T-helper 2 cell treated with Interferon-gamma antibody and Interleukin-4, amounts not matched to agents 5 μg/mL and 100 μg/mL, for 36 hours (primary cell): Measurements from ENCODE around the gene FKBP14.

Source experiments
- DNase-seq: peaks from one replicate; pipeline ENCODE4 v3.0.0; 2021; ENCODE audit warnings: low spot score
- H3K27ac Mint-ChIP-seq: one replicate; pipeline ENCODE4 v1.8.0; 2021; ENCODE audit warnings: mild to moderate bottlenecking, mixed read lengths
- H3K27me3 Mint-ChIP-seq: one replicate; pipeline ENCODE4 v1.8.0; 2021; ENCODE audit warnings: low read depth, mixed read lengths
- H3K36me3 Mint-ChIP-seq: one replicate; pipeline ENCODE4 v1.8.0; 2021; ENCODE audit warnings: low read depth, mixed read lengths
- H3K4me1 Mint-ChIP-seq: one replicate; pipeline ENCODE4 v1.8.0; 2021; ENCODE audit warnings: low read depth, mixed read lengths
- H3K4me3 Mint-ChIP-seq: one replicate; pipeline ENCODE4 v1.8.0; 2022; ENCODE audit warnings: mild to moderate bottlenecking, moderate library complexity, mixed read lengths
- H3K9me3 Mint-ChIP-seq: one replicate; pipeline ENCODE4 v1.8.0; 2021; ENCODE audit warnings: mixed read lengths

FKBP14 gene

GRCh38 chr7:29993140-29993539 lies 33.4 kb downstream of the FKBP14 start:
- DNase-seq: no peak
- Mint-ChIP-seq H3K27me3 (peaks cover 69% of the 10 kb centered on the region), H3K4me3 (no peak overlapping the region), H3K9me3 (peaks cover 22% of the 10 kb centered on the region), H3K4me1 (peaks cover 6% of the 10 kb centered on the region), H3K27ac (no peak overlapping the region), H3K36me3 (no peaks in the 10 kb centered on the region)

- H3K4me1 Mint-ChIP-seq: peaks cover 6% of the 10 kb centered on the region
- peaks cover 73% of the 10 kb centered on the region for H3K27me3 Mint-ChIP-seq
- no peak overlapping the region for H3K4me3 Mint-ChIP-seq
- no peak for DNase-seq
- H3K27ac Mint-ChIP-seq: no peak overlapping the region
- no peaks in the 10 kb centered on the region for H3K36me3 Mint-ChIP-seq
- H3K9me3 Mint-ChIP-seq: peaks cover 17% of the 10 kb centered on the region
Measured at GRCh38 chr7:29991937-29992336, 34.6 kb downstream of the FKBP14 start.

DNA sequence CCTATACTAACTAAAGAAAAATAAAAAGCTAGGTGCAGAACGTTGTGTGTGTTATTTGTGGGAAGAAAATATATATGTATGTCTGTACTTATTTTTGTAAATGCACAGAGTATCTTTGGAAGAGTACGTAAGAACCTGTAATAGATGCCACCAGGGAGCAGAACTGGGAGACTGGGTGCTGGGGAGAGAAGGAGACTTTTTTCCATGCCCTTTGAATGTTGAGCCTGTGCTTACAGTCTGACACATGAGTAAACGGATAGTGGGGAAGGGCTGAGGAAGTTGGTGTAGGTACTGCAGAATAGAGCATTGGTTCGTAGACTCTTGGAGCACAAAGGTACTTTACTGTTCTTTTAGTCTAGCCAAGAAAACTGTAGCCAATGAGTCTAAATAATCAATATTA lies 35.6 kb downstream of the FKBP14 start:
- Mint-ChIP-seq H3K36me3 (no peaks in the 10 kb centered on the region), H3K9me3 (peaks cover 7% of the 10 kb centered on the region), H3K4me3 (no peak overlapping the region), H3K27ac (no peak overlapping the region), H3K27me3 (peaks cover 65% of the 10 kb centered on the region), H3K4me1 (peaks cover 6% of the 10 kb centered on the region)
- no peak for DNase-seq

GRCh38 chr7:29989257-29989995 lies 37.1 kb downstream of the FKBP14 start, which contains the start of gene SCRN1:
TSS of gene SCRN1 (minus strand) at chr7:29989801. CDS start at chr7:29969067, 20,734 bp downstream.
- Mint-ChIP-seq H3K27me3 (peaks cover 67% of the 10 kb centered on the region), H3K36me3 (no peaks in the 10 kb centered on the region), H3K9me3 (peaks cover 6% of the 10 kb centered on the region), H3K4me1 (peaks cover 6% of the 10 kb centered on the region), H3K4me3 (peak within 1 kb of the TSS; percentile 60), H3K27ac (no peak within 1 kb of the TSS)
- peak; percentile 4 for DNase-seq

DNA sequence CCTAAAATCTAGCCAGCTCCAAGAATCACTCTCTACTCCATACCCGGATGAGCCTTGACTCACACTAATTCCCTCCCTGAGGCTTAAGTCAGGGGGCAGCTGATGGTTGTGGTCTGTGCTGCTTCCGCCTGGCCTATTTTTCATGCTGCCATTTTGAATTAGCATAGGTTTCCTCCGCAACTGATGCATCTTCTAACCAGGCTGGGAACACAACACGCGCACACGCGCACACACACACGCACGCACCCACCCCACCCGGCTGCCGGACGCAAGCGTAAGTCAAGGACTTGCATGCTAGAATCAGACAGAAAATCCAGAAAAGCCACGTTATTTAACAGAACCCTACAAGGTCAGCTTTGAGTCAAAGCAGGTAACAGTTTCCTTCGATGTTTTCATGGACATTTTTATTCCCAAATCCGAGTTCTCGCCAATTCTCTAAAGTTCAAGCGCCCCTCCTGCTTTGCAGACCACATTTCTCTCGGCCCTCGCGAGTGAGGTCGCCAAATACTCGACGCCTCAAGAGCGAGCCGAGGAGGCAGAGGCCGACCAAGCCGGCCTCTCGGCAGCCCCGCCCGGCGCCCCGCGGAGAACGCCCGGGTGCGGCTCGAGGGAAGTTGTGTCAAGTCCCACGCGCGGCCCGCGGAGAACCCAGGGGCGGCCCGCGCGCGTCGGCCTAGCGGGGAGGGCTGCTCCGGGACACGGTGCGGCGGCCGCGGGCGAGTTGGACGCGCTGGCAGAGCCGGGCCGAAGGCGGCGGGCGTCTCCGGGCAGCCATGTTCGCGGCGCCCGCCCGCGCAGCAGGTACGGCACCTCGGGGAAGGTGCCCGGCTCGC lies 37.9 kb downstream of the FKBP14 start:
- Mint-ChIP-seq H3K36me3 (no peaks in the 10 kb centered on the region), H3K27me3 (peaks cover 63% of the 10 kb centered on the region), H3K9me3 (peaks cover 6% of the 10 kb centered on the region), H3K4me3 (peak overlapping the region; percentile 55), H3K4me1 (peaks cover 6% of the 10 kb centered on the region), H3K27ac (no peak overlapping the region)
- DNase-seq: peak; percentile 6

DNA sequence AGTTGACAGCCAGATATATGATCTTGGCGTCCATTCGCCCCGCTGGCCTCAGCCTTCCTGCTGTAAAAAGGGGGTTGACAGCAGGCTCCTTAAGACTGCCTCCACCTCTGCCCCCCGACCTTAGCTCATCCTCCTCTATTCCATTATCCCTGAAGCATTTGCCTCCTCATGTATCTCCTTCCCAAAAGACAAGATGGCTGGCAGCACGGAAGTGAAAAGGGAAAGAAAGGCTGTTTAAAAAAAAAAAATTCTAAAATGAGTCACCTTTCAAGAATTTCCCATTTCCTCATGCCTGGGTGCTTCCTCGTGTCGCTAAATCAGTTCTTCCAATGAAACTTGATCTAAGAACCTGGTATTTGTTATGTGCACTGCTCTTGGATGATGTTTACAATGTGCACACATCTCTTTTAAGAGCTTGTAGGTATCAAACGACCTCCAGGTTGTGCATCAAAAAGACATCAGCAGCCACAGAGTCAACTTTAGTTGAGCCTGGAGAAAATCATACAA lies 38.6 kb downstream of the FKBP14 start:
- H3K4me3 Mint-ChIP-seq: peak overlapping the region; percentile 55
- H3K36me3 Mint-ChIP-seq: no peaks in the 10 kb centered on the region
- no peak for DNase-seq
- peaks cover 59% of the 10 kb centered on the region for H3K27me3 Mint-ChIP-seq
- peaks cover 5% of the 10 kb centered on the region for H3K9me3 Mint-ChIP-seq
- peaks cover 6% of the 10 kb centered on the region for H3K4me1 Mint-ChIP-seq
- H3K27ac Mint-ChIP-seq: no peak overlapping the region

- peaks cover 6% of the 10 kb centered on the region for H3K4me1 Mint-ChIP-seq
- H3K9me3 Mint-ChIP-seq: no peaks in the 10 kb centered on the region
- H3K27ac Mint-ChIP-seq: no peak overlapping the region
- peaks cover 53% of the 10 kb centered on the region for H3K27me3 Mint-ChIP-seq
- no peak for DNase-seq
- H3K4me3 Mint-ChIP-seq: no peak overlapping the region
- H3K36me3 Mint-ChIP-seq: no peaks in the 10 kb centered on the region
Measured at GRCh38 chr7:29987083-29987482, 39.4 kb downstream of the FKBP14 start.

- DNase-seq: no peak
- Mint-ChIP-seq H3K36me3 (no peaks in the 10 kb centered on the region), H3K4me3 (no peak overlapping the region), H3K27ac (no peak overlapping the region), H3K9me3 (no peaks in the 10 kb centered on the region), H3K4me1 (no peaks in the 10 kb centered on the region), H3K27me3 (peaks cover 31% of the 10 kb centered on the region)
Measured at GRCh38 chr7:29980151-29980550, 46.4 kb downstream of the FKBP14 start.

GRCh38 chr7:29977886-29978651 lies 48.4 kb downstream of the FKBP14 start:
- H3K36me3 Mint-ChIP-seq: no peaks in the 10 kb centered on the region
- H3K4me3 Mint-ChIP-seq: no peak overlapping the region
- H3K27ac Mint-ChIP-seq: no peak overlapping the region
- H3K4me1 Mint-ChIP-seq: no peaks in the 10 kb centered on the region
- H3K27me3 Mint-ChIP-seq: peaks cover 26% of the 10 kb centered on the region
- no peak for DNase-seq
- no peaks in the 10 kb centered on the region for H3K9me3 Mint-ChIP-seq

- Mint-ChIP-seq H3K4me1 (no peaks in the 10 kb centered on the region), H3K27ac (no peak overlapping the region), H3K27me3 (peaks cover 23% of the 10 kb centered on the region), H3K9me3 (no peaks in the 10 kb centered on the region), H3K4me3 (no peak overlapping the region), H3K36me3 (no peaks in the 10 kb centered on the region)
- DNase-seq: no peak
Measured at GRCh38 chr7:29976673-29977415, 49.7 kb downstream of the FKBP14 start.

DNA sequence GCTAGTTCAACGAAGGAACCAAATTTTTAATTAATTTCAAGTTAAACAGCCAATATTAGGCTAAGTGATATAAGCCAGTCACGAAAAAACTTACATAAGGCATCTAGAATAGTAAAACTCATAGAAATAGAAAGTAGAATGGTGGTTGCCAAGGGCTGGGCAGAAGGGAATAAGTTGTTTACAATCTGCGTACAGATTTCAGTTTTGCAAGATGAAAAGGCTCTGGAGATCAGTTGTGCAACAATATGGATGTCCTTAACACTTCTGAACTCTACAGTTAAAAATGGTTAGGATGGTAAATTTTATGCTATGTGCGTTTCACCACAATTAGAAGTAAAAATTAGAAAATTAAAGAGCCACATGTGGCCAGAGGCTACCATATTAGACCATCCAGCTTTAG lies 50.2 kb downstream of the FKBP14 start:
- Mint-ChIP-seq H3K4me3 (no peak overlapping the region), H3K27me3 (peaks cover 20% of the 10 kb centered on the region), H3K9me3 (no peaks in the 10 kb centered on the region), H3K27ac (no peak overlapping the region), H3K36me3 (no peaks in the 10 kb centered on the region), H3K4me1 (no peaks in the 10 kb centered on the region)
- no peak for DNase-seq

DNA sequence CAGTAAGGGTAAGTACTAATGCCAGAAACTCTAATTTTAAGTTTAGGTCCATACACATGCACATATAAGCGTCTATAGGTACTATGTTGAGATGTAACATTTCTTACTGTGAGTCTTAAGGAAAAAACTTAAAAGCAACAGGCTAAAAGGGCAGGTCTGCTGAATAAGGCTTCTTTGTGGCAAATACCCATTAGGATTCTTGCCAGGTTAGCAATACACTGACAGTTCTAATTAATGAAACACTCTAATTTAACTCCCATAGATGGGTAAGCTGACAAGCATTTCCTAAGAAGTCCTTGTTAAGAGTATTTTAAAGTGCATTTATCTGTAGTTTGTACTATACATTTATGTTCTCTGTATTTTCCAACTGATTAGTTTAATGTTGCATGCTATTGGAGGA lies 50.9 kb downstream of the FKBP14 start:
- no peak overlapping the region for H3K4me3 Mint-ChIP-seq
- peaks cover 22% of the 10 kb centered on the region for H3K27me3 Mint-ChIP-seq
- no peak overlapping the region for H3K27ac Mint-ChIP-seq
- no peaks in the 10 kb centered on the region for H3K36me3 Mint-ChIP-seq
- no peak for DNase-seq
- H3K4me1 Mint-ChIP-seq: no peaks in the 10 kb centered on the region
- H3K9me3 Mint-ChIP-seq: no peaks in the 10 kb centered on the region

DNA sequence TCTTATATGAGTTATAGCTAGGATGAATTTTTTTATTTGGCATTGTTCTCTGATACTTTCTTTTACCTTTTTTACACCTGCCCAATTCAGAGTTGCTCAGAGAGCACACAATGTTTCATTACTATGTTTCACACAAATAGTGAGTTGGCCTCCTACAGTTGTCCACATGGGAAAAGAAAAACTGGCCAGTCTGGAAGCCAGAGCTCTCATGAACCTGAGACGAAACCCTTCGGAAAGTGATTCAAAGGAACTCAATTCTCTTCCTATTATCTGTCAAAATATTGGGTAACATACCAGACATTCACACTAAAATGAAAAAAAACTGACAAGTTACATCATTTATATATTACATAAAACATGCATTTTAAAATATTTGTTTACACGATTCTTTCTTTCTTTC lies 52.2 kb downstream of the FKBP14 start:
- H3K4me3 Mint-ChIP-seq: no peak overlapping the region
- no peak for DNase-seq
- H3K27ac Mint-ChIP-seq: no peak overlapping the region
- H3K27me3 Mint-ChIP-seq: peaks cover 29% of the 10 kb centered on the region
- no peaks in the 10 kb centered on the region for H3K9me3 Mint-ChIP-seq
- peaks cover 4% of the 10 kb centered on the region for H3K4me1 Mint-ChIP-seq
- H3K36me3 Mint-ChIP-seq: no peaks in the 10 kb centered on the region
